ENCODE results near the gene ZFP36.
"Not testable (repeated sequence)": the region's sequence is repeated elsewhere in the genome, so short reads cannot be mapped to it uniquely, and the experiment has no call there.

ZFP36 gene

GRCh38 chr19:39449116-39449797, 42.6 kb downstream of the ZFP36 start:
- DNase-seq, result no peak

- not testable (repeated sequence) for DNase-seq
Measured at GRCh38 chr19:39451257-39451656, 44.6 kb downstream of the ZFP36 start.

Measured in NCI-H774 (cell line).